Medulla oblongata (tissue), 1 donor: ENCODE results near the gene CRADD.
A peak's percentile ranks its signal among the peaks of the same experiment; 100 is the strongest.
"Not testable (repeated sequence)": the region's sequence is repeated elsewhere in the genome, so short reads cannot be mapped to it uniquely, and the experiment has no call there.

Experiments
- DNase-seq: peaks from one replicate; pipeline ENCODE4 v3.0.0-alpha.2; 2015; ENCODE audit errors: extremely low spot score

Gene CRADD

GRCh38 chr12:93782853-93783252 lies 105.7 kb downstream of the CRADD start:
- no peak for DNase-seq

- no peak for DNase-seq
Measured at GRCh38 chr12:93783832-93784231, 106.7 kb downstream of the CRADD start.

GRCh38 chr12:93784339-93785086 lies 107.3 kb downstream of the CRADD start:
- peak; percentile 37 for DNase-seq

GRCh38 chr12:93785249-93786010 lies 108.3 kb downstream of the CRADD start:
- peak; percentile 37 for DNase-seq

GRCh38 chr12:93786656-93787397 lies 109.7 kb downstream of the CRADD start:
- DNase-seq: no peak

GRCh38 chr12:93788853-93789252 lies 111.7 kb downstream of the CRADD start:
- DNase-seq: no peak

- no peak for DNase-seq
Measured at GRCh38 chr12:93789767-93790166, 112.6 kb downstream of the CRADD start.

GRCh38 chr12:93790472-93791152 lies 113.4 kb downstream of the CRADD start:
- no peak for DNase-seq

- no peak for DNase-seq
Measured at GRCh38 chr12:93793007-93793406, 115.8 kb downstream of the CRADD start.

- no peak for DNase-seq
Measured at GRCh38 chr12:93793983-93794382, 116.8 kb downstream of the CRADD start.

- no peak for DNase-seq
Measured at GRCh38 chr12:93794738-93795137, 117.6 kb downstream of the CRADD start.

- DNase-seq: no peak
Measured at GRCh38 chr12:93795352-93795751, 118.2 kb downstream of the CRADD start.

GRCh38 chr12:93796729-93797128 lies 119.6 kb downstream of the CRADD start:
- no peak for DNase-seq

- no peak for DNase-seq
Measured at GRCh38 chr12:93798279-93799151, 121.3 kb downstream of the CRADD start.

GRCh38 chr12:93801666-93802065 lies 124.5 kb downstream of the CRADD start:
- DNase-seq: not testable (repeated sequence)

GRCh38 chr12:93802293-93802692 lies 125.1 kb downstream of the CRADD start:
- DNase-seq: no peak

- DNase-seq: no peak
Measured at GRCh38 chr12:93802698-93803423, 125.7 kb downstream of the CRADD start.

GRCh38 chr12:93803424-93803807 lies 126.2 kb downstream of the CRADD start:
- DNase-seq: no peak

- no peak for DNase-seq
Measured at GRCh38 chr12:93804392-93805179, 127.4 kb downstream of the CRADD start.
